ENCODE measurements around the gene CCNA1.

Gene CCNA1

DNA sequence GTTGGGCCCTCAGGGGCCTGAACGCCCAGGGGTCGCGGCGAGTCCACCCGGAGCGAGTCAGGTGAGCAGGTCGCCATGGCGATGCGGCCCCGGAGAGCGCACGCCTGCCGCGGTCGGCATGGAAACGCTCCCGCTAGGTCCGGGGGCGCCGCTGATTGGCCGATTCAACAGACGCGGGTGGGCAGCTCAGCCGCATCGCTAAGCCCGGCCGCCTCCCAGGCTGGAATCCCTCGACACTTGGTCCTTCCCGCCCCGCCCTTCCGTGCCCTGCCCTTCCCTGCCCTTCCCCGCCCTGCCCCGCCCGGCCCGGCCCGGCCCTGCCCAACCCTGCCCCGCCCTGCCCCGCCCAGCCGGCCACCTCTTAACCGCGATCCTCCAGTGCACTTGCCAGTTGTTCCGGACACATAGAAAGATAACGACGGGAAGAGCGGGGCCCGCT, at the start of gene CCNA1:
TSS of gene CCNA1 (plus strand) at position 390 of the 439 bp plus-strand sequence. CDS start 562 bp downstream, outside the sequence.
- DNase-seq: no peak

DNA sequence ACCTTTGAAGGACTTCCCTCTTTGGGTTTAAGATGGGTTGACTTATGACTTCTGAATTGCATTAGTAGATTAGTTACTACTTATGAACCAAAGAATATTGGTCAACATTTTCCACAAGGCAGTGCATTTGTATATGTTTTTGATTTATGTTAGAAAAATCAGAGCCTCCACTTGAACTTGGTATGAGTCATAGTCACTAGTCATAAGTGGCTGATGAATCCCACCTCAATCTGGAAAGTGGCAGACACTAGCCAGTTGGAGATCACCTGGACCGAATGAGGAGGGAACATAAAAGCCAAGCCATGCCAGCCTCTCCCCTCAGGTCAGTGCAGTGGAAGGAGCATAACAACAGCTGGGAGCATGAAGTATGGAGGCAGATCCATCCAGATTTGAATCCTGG, 46.8 kb upstream of the CCNA1 start:
- peak; percentile 60 for DNase-seq

DNA sequence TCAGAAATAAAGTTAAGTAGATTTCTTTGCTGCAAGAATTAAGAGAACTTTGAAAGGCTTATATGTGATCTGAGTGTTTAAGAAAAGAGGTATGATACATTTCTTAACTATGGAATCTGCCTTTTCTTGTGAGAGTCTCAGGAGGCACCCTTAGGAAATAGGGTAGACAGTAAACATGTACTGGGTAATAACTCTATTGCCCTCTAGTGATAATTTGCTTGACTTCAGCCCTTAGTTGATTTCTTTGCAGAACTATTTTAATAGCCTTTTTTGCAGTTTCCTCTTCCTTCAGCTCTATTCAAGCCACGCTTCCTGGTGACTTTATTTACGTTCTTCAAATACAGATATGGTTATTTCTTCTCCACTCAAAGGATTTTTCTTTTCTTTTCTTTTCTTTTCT, 37.0 kb upstream of the CCNA1 start:
- DNase-seq: peak; percentile 76

- no peak for DNase-seq
Measured at GRCh38 chr13:36405151-36405550, 27.1 kb upstream of the CCNA1 start.

GRCh38 chr13:36412736-36413135, 19.6 kb upstream of the CCNA1 start:
- no peak for DNase-seq

DNA sequence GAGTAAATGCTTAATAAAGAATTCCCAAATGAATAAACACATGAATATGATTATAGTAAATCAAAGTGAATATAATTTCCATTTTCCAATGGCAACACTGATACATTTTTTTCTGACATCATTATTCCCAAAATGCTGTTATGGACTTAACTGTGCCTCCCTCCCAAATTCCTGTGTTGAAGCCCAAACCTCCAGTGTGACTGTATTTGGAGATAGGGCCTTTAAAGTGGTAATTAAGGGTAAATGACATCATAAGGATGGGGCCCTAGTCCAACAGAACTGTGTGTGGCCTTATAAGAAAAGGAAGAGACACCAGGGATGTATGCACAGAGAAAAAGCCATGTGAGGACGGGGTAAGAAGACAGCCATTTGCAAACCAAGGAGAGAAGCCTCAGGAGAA, 19.1 kb upstream of the CCNA1 start:
- no peak for DNase-seq

- DNase-seq: no peak
Measured at GRCh38 chr13:36414461-36414860, 17.8 kb upstream of the CCNA1 start.

DNA sequence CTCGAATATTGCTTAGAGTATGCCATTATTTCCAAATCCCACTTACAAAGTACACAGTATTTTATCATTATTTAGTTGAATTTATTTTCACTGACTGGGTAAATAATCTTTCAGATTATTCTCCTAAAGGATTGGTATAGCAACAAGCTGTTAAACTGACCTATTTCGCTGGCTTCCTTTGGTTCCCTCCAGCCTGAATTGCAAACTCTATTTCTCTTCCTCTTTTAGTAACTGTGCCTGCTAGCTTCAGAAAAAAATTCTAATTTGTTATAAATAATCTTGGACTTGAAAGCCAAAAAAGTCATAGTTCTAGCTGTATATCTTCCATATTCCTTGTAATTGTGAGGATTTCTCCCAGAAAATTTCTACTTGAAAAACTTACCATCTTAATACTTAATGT, 15.0 kb upstream of the CCNA1 start:
- DNase-seq: no peak

DNA sequence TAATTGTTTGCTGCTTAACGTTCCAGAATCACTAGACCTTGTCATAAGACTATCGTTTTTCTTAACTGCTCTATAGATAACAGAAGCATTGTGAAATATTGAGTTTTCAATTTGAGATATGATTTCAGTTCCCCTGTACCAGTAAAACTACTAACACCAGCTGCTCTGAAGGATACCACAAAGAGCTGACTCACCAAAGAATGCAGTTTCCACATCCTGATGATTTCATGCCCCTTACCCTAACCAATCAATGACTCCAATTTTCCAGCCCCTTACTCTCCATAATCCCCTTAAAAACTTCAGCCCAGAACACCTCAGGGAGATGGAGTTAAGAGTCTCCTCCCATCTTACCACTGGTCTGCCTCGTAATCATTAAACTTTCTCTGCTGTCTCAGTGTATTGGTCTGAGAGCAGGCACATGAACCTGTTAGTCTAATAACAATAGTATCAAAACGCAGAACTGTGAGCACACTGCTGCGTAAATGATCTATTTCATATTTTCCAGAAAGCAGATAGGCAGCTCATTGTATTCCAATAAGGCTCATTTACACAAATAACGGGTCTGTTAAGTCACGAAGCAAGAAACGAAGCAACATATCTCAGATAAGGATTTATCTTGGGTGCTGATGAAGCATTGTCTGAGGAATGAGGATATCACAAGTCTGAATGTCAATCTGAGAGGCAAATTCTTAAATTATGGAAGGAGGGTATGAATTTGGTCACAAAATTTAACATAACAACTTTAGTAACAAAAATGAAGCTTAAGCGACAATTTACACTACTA, 14.1 kb upstream of the CCNA1 start:
- DNase-seq: peak; percentile 68

GRCh38 chr13:36420437-36420891, 11.8 kb upstream of the CCNA1 start:
- peak; percentile 52 for DNase-seq

DNA sequence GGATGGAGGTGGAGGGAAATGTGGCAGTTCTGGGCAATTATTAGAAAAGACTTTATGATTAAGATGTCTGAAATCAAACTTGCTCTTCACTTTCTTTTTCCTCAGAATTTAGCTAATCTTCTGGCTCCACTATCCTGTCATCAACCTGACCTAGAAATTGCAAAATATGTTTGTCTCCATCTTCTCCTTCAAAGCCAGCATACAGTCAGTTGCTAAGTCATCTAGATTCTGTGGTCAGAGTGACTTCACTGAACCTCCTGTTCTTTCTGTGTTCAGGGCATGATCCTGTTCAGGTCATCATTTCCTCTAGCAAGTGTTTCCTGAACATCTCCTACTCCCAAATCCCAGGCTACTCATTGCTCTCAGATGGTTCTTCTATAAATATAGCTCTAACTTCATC, 10.8 kb upstream of the CCNA1 start:
- DNase-seq: peak; percentile 39

GRCh38 chr13:36428086-36428485, 4.2 kb upstream of the CCNA1 start:
- no peak for DNase-seq

DNA sequence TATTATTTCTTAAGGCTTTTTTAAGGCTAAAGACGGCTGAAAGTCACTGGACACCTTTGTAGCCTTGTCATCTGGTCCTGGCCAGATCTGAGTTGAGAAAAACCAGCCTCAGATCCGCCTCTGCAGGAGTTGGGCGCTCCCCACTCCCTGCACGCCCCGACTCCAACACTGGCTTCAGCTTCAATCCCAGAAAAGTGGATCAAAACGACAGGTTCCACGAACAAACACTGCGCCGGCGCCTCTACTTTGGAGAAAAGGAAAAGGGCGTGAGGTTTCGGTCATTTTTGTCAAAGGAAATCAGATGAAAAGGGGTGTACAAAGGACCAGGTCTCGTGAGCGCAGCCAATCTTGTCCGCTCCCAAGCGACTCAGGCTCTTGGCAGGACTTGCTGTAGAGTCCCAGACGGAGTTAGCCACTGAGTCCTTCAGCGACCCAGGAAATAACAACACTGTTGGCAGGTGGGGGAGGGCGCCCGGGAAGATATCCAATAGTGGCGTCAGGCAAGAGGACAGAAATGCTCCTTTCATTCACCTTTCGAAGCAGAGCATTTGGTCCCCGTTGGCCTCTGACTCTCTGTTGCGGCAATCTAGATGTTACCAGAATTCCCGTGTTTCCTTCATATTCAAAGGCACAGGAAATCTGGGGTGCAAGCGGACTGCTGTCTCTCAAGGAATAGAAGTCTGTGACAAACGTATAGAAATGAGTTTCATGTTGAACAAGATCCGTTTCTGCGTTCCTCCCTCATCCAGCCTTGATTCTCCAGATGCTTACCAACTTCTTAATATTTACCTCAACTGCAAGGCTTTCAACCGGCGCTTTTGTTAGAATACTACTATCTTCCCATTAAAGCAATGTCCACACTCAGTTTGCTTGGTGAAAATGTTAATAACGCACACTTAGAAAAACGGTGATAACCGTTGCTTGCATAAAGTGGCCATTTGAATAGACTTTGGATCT, 1.8 kb upstream of the CCNA1 start:
- no peak for DNase-seq

GRCh38 chr13:36431204-36432105, 840 bp upstream of the CCNA1 start:
- no peak for DNase-seq

DNA sequence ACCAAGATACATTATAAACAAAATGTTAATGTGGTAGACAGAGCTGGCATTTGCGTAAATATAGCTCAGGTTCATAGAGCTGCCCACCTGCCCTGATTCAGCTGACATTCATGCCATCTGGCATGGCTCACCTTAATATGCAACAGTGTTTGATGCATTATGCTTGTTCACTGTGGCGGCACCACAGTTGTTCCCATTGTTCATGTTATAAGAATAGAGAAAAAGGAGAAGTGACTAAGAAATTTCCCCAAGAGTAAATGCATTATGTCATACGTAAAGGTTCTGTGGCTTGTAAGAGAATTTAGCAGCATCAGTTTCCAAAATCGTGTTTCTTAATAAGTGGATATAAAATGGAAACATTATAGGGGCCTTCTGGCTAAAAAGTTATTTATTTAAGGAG, 4.5 kb downstream of the CCNA1 start:
- DNase-seq: no peak

DNA sequence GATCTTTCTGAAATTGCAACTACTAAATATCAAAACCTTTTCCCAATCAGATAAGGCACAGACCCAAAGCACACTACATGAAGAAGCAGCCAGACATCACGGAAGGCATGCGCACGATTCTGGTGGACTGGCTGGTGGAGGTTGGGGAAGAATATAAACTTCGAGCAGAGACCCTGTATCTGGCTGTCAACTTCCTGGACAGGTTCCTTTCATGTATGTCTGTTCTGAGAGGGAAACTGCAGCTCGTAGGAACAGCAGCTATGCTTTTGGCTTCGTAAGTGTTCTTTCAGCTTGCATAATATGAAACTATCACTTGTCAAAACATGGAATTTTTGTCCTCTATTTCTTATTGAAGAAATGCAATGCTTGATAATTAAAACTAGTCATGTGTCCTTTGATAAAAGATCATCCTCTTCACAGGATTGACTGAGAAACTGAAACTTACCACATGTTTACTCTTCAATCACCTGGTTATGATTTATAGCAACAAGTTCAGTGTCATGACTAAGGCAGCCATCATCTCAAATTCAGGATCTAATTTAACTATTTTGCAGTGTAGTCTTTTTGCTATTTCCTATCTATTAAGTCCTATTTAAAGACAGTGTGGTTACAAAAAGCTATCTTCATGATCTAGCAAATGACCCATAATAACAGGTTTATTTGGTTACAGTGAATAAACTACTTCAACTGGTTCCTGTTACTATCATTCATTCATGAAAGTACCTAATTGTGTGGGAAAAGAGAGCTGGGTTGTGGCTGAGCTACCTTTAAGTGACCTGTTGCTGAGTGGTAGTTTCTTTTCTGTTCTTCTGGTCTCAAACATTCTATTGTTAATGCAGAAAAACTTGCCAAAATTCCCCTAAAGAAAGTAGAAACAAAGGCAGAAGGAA, 6.5 kb downstream of the CCNA1 start:
- no peak for DNase-seq

DNA sequence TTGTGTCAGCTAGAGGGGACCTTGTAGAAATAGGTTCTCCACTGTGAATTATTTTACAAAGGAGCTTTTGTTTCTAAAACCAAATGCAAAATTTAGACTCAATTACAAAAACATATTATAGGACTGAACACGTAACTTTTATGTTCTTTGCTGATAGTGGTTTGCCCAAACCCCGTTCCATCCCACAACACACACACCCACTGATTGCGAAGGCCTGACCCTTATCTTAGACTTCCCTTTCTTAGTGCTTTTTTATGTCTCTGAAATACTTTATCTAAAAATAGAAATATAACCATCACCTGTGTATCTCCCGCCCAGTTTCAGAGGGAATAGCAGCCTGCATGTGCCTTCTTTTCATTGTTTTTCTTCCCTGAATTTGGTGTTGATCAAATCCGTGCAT, 13.0 kb downstream of the CCNA1 start:
- no peak for DNase-seq

DNA sequence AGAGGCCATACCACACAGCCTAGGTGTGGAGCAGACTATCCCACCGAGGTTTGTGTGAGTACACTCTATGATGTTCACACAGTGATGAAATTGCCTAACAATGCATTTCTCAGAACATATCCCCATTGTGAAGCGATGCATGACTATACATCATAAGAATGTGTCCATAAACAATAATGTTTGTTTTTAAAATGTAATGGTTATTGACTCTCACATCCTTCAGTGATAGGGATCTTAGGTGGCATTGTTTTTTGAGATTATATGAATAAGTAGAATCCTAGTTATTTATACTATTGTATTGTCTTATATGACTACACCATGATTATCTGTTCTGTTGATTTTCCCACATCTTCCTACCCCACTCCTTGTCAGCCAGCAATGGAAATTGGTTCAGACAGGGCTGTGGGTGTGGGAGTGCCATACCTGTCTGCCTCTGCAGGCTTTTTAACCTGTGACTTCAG, 13.6 kb downstream of the CCNA1 start:
- no peak for DNase-seq

- no peak for DNase-seq
Measured at GRCh38 chr13:36447501-36447900, 15.2 kb downstream of the CCNA1 start.

DNA sequence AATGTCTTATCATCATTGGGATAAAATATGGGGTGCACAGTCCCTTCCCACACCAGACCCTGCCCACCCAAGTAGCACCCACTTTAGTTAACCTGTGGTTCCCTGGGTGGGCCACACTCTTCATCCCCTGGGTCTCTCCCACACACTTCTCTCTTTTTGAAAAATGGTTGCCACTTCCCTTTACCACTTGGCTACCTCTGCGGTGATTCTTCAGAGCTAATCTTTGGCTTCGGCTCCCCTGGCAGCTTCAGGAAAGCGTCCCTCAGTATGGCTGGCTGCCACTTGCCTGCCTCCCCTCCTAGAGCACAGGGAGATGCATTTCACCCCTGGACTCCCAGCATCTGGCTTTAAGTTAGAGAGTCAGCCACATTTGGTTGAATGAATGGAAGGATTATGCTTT, 18.2 kb downstream of the CCNA1 start:
- DNase-seq: no peak

DNA sequence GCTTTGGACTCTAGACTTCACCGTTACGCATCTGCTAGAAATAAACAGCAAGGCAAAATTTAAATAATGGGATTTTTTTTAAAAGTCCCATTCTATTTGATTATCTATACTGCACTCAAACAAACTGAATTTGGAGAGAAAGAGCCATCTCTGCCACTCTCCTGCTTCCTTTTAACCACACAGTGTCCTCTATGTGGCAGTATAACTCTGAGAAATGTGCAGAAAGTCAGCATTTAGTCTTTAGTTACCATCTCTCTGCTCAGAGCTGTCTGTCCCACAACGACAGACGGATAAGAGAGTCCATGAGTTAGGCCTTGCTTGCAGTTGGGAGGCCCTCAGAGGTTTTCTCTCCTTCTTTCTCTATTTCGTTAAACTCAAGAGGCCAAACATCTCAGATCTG, 21.2 kb downstream of the CCNA1 start:
- no peak for DNase-seq

DNA sequence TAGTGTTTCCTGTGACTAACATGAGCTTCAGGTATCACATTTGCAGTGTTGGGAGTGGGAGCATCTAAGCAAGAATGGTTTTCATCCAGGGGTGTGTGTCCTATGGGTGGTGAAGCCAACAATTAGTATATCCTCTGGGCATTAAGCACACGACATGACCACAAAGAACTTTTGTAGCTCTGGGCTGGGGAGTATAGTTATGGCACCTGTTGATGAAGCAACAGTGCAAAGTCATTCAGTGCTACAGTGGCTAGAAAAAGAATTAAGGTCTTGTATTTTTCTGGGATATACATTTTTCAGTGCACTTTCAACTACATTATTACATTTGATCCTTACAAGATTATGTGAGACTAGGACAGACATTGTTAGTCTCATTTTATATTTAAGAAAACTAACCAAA, 21.8 kb downstream of the CCNA1 start:
- no peak for DNase-seq
